Measurements from ENCODE around the gene BSPH1. TPM values are rescaled to one million over a fixed set of nuclear protein-coding genes. Genes with fewer than 3 reads are reported as not detected.
"Not testable (repeated sequence)": the region's sequence is repeated elsewhere in the genome, so short reads cannot be mapped to it uniquely, and the experiment has no call there.

The BSPH1 gene
- total RNA-seq, 1 donor from 2014 or later = not detected

DNA sequence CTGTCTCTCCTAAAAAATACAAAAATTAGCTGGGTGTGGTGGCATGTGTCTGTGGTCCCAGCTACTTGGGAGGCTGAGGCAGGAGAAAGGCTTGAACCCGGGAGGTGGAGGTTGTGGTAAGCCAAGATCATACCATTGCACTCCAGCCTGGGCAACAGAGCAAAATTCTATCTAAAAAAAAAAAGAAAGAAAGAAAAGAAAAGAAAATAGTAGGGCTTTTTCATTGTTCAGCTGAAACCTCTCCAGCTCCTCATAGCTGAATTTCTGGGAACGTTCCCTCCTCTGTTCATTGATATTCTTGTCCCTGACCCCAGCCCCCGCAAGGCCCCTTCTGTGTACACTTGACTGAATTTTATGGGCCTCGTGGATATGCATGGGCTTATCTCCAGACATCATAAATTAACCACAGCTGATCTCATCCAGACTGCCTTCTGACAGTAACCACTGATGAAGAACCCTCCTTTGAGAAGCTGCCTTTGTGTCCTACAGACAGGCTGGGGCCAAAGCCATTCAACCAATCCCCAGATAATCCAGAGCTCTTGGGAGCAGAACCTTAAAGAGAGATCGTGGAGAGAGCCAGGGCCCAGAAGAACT lies 2.3 kb upstream of the BSPH1 start, which contains the start of gene ELSPBP1:
ELSPBP1 (plus strand) TSS at position 424 of the 594 bp plus-strand sequence. CDS start 14,036 bp downstream, outside the sequence.
- DNase-seq = no peak
- Mint-ChIP-seq H3K4me1 (no peaks in the 10 kb centered on the region), H3K4me3 (no peak within 1 kb of the TSS), H3K36me3 (ENCODE audit: low read depth) (no peaks in the 10 kb centered on the region), H3K27me3 (peaks cover 13% of the 10 kb centered on the region), H3K27ac (no peak within 1 kb of the TSS), H3K9me3 (peaks cover 7% of the 10 kb centered on the region)
- intact Hi-C loops (cut with micrococcal nuclease) = no loop called here

- Mint-ChIP-seq H3K36me3 (ENCODE audit: low read depth) (no peaks in the 10 kb centered on the region), H3K27ac (no peak overlapping the region), H3K9me3 (peaks cover 5% of the 10 kb centered on the region), H3K4me3 (no peak overlapping the region), H3K27me3 (peaks cover 10% of the 10 kb centered on the region), H3K4me1 (no peaks in the 10 kb centered on the region)
- DNase-seq = no peak
- intact Hi-C loops (cut with micrococcal nuclease) = no loop called here
Measured at GRCh38 chr19:47991191-47991808, 670 bp downstream of the BSPH1 start.

DNA sequence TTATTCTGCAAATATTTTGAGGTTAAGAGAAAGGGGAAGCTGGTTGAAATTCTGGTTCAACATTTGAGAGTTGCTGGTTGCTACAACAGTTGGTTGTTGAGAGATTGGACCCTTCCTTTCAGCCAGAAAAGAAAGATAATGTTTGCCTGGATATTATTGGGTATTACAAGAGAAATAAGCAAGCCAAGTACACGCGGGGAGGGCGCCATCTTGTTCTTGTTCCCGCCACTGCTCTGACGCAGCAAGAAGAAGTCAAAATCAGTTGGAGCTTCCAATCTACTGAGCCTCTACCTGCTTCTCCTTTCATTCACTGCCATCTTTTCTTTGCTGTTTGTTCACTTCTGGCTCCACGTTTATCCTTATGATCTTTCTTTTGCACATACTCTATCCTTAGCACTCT lies 18.4 kb downstream of the BSPH1 start:
- no peak overlapping the region for H3K4me3 Mint-ChIP-seq
- no peaks in the 10 kb centered on the region for H3K36me3 Mint-ChIP-seq (ENCODE audit: low read depth)
- H3K4me1 Mint-ChIP-seq = no peaks in the 10 kb centered on the region
- intact Hi-C loops (cut with micrococcal nuclease) = no loop called here
- no peak for DNase-seq
- H3K27ac Mint-ChIP-seq = no peak overlapping the region
- no peaks in the 10 kb centered on the region for H3K9me3 Mint-ChIP-seq
- H3K27me3 Mint-ChIP-seq = peaks cover 10% of the 10 kb centered on the region

DNA sequence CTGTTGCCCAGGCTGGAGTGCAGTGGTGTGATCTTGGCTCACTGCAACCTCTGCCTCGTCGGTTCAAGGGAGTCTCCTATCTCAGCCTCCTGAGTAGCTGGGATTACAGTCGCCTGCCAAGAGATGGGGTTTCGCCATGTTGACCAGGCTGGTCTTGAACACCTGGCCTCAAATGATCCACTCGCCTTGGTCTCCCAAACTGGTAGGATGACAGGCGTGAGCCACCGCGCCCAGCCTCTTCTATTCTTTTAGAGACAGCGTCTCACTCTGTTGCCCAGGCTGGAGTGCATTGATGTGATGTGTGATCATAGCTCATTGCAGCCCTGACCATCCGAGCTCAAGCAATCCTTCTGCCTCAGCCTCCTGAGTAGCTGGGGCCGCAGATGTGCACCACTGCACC lies 36.0 kb downstream of the BSPH1 start:
- H3K36me3 Mint-ChIP-seq (ENCODE audit: low read depth); H3K9me3 Mint-ChIP-seq; DNase-seq; intact Hi-C loops (cut with micrococcal nuclease); H3K4me1 Mint-ChIP-seq; H3K27me3 Mint-ChIP-seq; H3K4me3 Mint-ChIP-seq; H3K27ac Mint-ChIP-seq: not testable (repeated sequence)

DNA sequence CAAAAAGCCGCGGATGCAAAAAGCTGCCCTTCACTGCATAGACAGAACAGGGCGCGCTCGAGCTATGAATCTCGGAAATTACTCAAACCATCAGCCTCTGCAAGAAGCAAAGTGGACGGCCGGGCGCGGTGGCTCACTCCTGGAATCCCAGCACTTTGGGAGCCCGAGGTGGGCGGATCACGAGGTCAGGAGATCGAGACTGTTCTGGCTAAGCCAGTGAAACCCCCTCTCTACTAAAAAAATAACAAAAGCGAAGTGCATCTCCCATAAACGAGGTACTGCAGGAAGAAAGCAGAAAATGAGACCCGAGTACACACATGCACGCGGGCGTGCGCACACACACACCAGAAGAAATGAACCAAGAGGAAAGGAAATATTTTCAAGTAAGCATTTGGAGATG lies 39.8 kb downstream of the BSPH1 start:
- H3K27me3 Mint-ChIP-seq; H3K4me3 Mint-ChIP-seq; intact Hi-C loops (cut with micrococcal nuclease); H3K4me1 Mint-ChIP-seq; H3K36me3 Mint-ChIP-seq (ENCODE audit: low read depth); H3K27ac Mint-ChIP-seq; H3K9me3 Mint-ChIP-seq; DNase-seq: not testable (repeated sequence)

GRCh38 chr19:47949852-47950521 lies 42.0 kb downstream of the BSPH1 start:
- H3K4me1 Mint-ChIP-seq; H3K27me3 Mint-ChIP-seq; H3K4me3 Mint-ChIP-seq; intact Hi-C loops (cut with micrococcal nuclease); H3K36me3 Mint-ChIP-seq (ENCODE audit: low read depth); H3K9me3 Mint-ChIP-seq; H3K27ac Mint-ChIP-seq: not testable (repeated sequence)
- peak; percentile 78 for DNase-seq

DNA sequence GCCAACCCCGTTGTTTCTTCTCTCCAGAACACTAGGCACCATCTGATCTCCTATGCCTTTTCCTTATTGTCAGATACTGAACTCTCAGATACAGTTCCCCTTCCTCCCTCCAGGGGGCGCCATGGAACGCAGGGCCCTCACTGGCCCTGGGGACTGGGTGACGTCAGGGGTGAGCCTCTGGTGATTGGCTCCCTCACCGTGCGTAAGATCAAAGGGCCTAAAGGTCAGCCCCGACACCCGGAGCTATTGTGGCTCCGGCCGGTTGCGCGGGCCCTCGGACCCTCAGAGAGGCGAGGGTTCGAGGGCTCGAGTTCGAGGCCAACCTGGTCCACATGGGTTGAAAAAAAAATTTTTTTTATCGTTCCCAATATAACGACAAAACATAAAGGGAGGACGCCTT lies 63.4 kb downstream of the BSPH1 start:
- H3K36me3 Mint-ChIP-seq (ENCODE audit: low read depth); DNase-seq; H3K9me3 Mint-ChIP-seq; intact Hi-C loops (cut with micrococcal nuclease); H3K27me3 Mint-ChIP-seq; H3K4me3 Mint-ChIP-seq; H3K4me1 Mint-ChIP-seq; H3K27ac Mint-ChIP-seq: not testable (repeated sequence)

DNA sequence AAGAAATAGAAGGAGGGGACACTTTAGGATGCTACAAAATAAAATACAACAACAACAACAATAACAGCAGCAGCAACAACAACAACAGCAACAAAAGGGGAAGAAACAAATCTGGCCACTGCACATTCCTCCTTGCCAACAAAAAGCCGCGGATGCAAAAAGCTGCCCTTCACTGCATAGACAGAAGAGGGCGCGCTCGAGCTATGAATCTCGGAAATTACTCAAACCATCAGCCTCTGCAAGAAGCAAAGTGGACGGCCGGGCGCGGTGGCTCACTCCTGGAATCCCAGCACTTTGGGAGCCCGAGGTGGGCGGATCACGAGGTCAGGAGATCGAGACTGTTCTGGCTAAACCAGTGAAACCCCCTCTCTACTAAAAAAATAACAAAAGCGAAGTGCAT lies 71.9 kb downstream of the BSPH1 start:
- H3K36me3 Mint-ChIP-seq (ENCODE audit: low read depth); H3K4me3 Mint-ChIP-seq; H3K9me3 Mint-ChIP-seq; H3K27me3 Mint-ChIP-seq; intact Hi-C loops (cut with micrococcal nuclease); H3K27ac Mint-ChIP-seq; H3K4me1 Mint-ChIP-seq: not testable (repeated sequence)
- DNase-seq = peak; percentile 100

Other genes with a start within 250 kb of the BSPH1 start
- 222 and 230 TPM in 2 replicates for gene NOP53, start 246.6 kb downstream of the BSPH1 start, total RNA-seq
- gene SELENOW, start 213.5 kb downstream of the BSPH1 start, total RNA-seq = 111 and 117 TPM in 2 replicates
- gene TPRX1, start 187.6 kb downstream of the BSPH1 start, total RNA-seq = not detected in 2 replicates
- not detected in 2 replicates for gene CRX, start 170.2 kb downstream of the BSPH1 start, total RNA-seq
- gene TPRX2, start 132.9 kb downstream of the BSPH1 start, total RNA-seq = not detected in 2 replicates
- gene SULT2A1, start 105.9 kb downstream of the BSPH1 start, total RNA-seq = not detected in 2 replicates
- not detected in 2 replicates for gene ELSPBP1, start 2.5 kb upstream of the BSPH1 start, total RNA-seq
- not detected in 2 replicates for gene CABP5, start 51.9 kb upstream of the BSPH1 start, total RNA-seq
- gene PLA2G4C, start 118.6 kb upstream of the BSPH1 start, total RNA-seq = 9.2 and 11.4 TPM in 2 replicates
- gene LIG1, start 178.2 kb upstream of the BSPH1 start, total RNA-seq = 138 and 144 TPM in 2 replicates
- 8.0 and 9.9 TPM in 2 replicates for gene ZSWIM9, start 178.5 kb upstream of the BSPH1 start, total RNA-seq